ENCODE data around the gene COL5A1.

The COL5A1 gene

GRCh38 chr9:134843740-134844139 lies 202.1 kb downstream of the COL5A1 start:
- no peak for DNase-seq (ENCODE audit: low read depth)
- H3K4me3 ChIP-seq (ENCODE audit: low read depth, low read length) = no peak overlapping the region
- no peak for TF ChIP-seq CTCF (IDR thresholded peaks at IDR 0.05; ENCODE audit: insufficient read depth, low read depth, low read length, missing control alignments)

GRCh38 chr9:134844821-134845220 lies 203.2 kb downstream of the COL5A1 start:
- H3K4me3 ChIP-seq (ENCODE audit: low read depth, low read length) = no peak overlapping the region
- DNase-seq (ENCODE audit: low read depth) = no peak
- TF ChIP-seq CTCF (IDR thresholded peaks at IDR 0.05; ENCODE audit: insufficient read depth, low read depth, low read length, missing control alignments) = no peak

GRCh38 chr9:134846187-134846586 lies 204.6 kb downstream of the COL5A1 start:
- TF ChIP-seq CTCF (IDR thresholded peaks at IDR 0.05; ENCODE audit: insufficient read depth, low read depth, low read length, missing control alignments) = no peak
- no peak overlapping the region for H3K4me3 ChIP-seq (ENCODE audit: low read depth, low read length)
- no peak for DNase-seq (ENCODE audit: low read depth)

- no peak overlapping the region for H3K4me3 ChIP-seq (ENCODE audit: low read depth, low read length)
- no peak for TF ChIP-seq CTCF (IDR thresholded peaks at IDR 0.05; ENCODE audit: insufficient read depth, low read depth, low read length, missing control alignments)
- DNase-seq (ENCODE audit: low read depth) = no peak
Measured at GRCh38 chr9:134846699-134847098, 205.1 kb downstream of the COL5A1 start.

GRCh38 chr9:134847138-134847537 lies 205.5 kb downstream of the COL5A1 start:
- DNase-seq (ENCODE audit: low read depth) = no peak
- TF ChIP-seq CTCF (IDR thresholded peaks at IDR 0.05; ENCODE audit: insufficient read depth, low read depth, low read length, missing control alignments) = no peak
- no peak overlapping the region for H3K4me3 ChIP-seq (ENCODE audit: low read depth, low read length)

- no peak overlapping the region for H3K4me3 ChIP-seq (ENCODE audit: low read depth, low read length)
- DNase-seq (ENCODE audit: low read depth) = no peak
- no peak for TF ChIP-seq CTCF (IDR thresholded peaks at IDR 0.05; ENCODE audit: insufficient read depth, low read depth, low read length, missing control alignments)
Measured at GRCh38 chr9:134847752-134848432, 206.3 kb downstream of the COL5A1 start.

- DNase-seq (ENCODE audit: low read depth) = no peak
Measured at GRCh38 chr9:134848504-134848903, 206.9 kb downstream of the COL5A1 start.

More at GRCh38 chr9:134848504-134848903, 206.9 kb downstream of the COL5A1 start:
- no peak for TF ChIP-seq CTCF (IDR thresholded peaks at IDR 0.05; ENCODE audit: insufficient read depth, low read depth, low read length, missing control alignments)
- H3K4me3 ChIP-seq (ENCODE audit: low read depth, low read length) = no peak overlapping the region

All from GM12865 (cell line).